ENCODE measurements around the gene SRP72. TPM values are rescaled to one million over a fixed set of nuclear protein-coding genes. Genes with fewer than 3 reads are reported as not detected.
A peak's percentile ranks its signal among the peaks of the same experiment; 100 is the strongest.

The SRP72 gene
- total and polyA plus RNA-seq, 2 donors from 2014 or later: 23.1 to 90.8 TPM

GRCh38 chr4:56540826-56541225 is 73.4 kb downstream of the SRP72 start:
- Histone ChIP-seq H3K4me1 (ENCODE audit: control insufficient read depth in 2 of 3, insufficient read depth in 2 of 3, low read depth in 1 of 3, low read length in 3 of 3) (peaks cover 0 to 4% (median 0%) of the 10 kb centered on the region in 3 donors), H3K27me3 (ENCODE audit: control insufficient read depth, insufficient read depth, low read length) (no peaks in the 10 kb centered on the region), H3K27ac (ENCODE audit: low read depth in 2 of 2, low read length in 2 of 2) (no peak overlapping the region), H3K36me3 (ENCODE audit: control insufficient read depth in 2 of 3, insufficient read depth in 3 of 3, low read length in 3 of 3) (no peaks in the 10 kb centered on the region), H3K4me3 (ENCODE audit: low read length in 3 of 3) (no peak overlapping the region), H3K9ac (ENCODE audit: low read length in 3 of 3) (no peak overlapping the region), H3K9me3 (ENCODE audit: control insufficient read depth in 2 of 3, insufficient read depth in 1 of 3, low read length in 3 of 3) (no peaks in the 10 kb centered on the region)
- DNase-seq (no peak), FAIRE-seq (no peak)
- TF ChIP-seq, protein P1, sequence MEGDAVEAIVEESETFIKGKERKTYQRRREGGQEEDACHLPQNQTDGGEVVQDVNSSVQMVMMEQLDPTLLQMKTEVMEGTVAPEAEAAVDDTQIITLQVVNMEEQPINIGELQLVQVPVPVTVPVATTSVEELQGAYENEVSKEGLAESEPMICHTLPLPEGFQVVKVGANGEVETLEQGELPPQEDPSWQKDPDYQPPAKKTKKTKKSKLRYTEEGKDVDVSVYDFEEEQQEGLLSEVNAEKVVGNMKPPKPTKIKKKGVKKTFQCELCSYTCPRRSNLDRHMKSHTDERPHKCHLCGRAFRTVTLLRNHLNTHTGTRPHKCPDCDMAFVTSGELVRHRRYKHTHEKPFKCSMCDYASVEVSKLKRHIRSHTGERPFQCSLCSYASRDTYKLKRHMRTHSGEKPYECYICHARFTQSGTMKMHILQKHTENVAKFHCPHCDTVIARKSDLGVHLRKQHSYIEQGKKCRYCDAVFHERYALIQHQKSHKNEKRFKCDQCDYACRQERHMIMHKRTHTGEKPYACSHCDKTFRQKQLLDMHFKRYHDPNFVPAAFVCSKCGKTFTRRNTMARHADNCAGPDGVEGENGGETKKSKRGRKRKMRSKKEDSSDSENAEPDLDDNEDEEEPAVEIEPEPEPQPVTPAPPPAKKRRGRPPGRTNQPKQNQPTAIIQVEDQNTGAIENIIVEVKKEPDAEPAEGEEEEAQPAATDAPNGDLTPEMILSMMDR (IDR thresholded peaks at IDR 0.05; ENCODE audit: borderline replicate concordance, extremely low read depth, insufficient read depth): no peak
- intact Hi-C loops (cut with DNase I): no loop called here

DNA sequence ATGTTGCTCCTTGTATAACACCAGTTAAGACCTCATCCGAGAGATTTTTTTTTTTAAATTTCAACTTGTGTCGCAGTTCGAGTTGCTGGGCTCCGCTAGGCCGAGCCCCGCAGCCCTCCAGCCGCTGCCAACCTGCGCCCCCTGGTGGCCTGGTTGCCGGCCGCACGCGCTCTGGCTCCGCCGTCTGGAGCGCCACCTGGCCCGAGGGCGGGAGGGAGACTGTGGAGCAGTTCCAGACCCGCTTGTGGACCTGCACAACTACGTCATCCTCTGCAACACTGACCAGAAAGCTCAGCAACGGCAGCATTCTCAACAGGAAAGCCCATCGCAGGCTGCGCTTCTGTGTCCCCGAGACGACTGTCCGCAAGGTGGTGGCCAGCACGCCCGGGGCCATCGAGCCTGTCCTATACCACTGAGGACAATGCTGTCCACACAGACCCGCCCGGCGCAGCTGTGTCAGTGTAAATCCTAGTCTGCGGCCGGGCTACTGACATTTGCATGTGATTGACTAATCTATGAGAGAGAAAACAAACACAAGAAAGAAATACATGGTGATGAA is 77.2 kb downstream of the SRP72 start:
- FAIRE-seq: no peak
- TF ChIP-seq, protein P1 (IDR thresholded peaks at IDR 0.05; ENCODE audit: borderline replicate concordance, extremely low read depth, insufficient read depth): peak; percentile 97

DNA sequence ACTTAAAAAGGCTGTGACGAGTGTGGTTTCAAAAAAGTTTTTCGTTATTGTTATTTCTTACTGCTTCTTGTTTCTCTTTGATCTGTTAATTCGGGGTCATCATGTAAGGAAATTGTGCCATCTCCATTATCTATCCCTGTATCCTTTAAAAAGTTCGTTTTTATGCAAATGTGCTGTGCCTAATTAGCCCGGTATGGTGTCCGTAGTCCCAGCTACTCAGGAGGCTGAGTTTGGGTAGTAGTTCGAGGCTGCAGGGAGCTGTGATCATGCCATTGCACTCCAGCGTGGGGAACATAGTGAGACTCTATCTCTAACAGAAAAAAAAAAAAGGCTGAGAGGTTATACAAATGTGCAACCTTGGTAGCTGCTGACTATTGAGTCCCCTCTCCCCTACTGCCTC is 83.2 kb downstream of the SRP72 start:
- no peak for FAIRE-seq
- intact Hi-C loops (cut with DNase I): no loop called here
- Histone ChIP-seq H3K27ac (ENCODE audit: low read depth in 2 of 2, low read length in 2 of 2) (no peak overlapping the region), H3K9me3 (ENCODE audit: control insufficient read depth in 2 of 3, insufficient read depth in 1 of 3, low read length in 3 of 3) (no peaks in the 10 kb centered on the region), H3K9ac (ENCODE audit: low read length in 3 of 3) (no peak overlapping the region), H3K27me3 (ENCODE audit: control insufficient read depth, insufficient read depth, low read length) (no peaks in the 10 kb centered on the region), H3K4me1 (ENCODE audit: control insufficient read depth in 2 of 3, insufficient read depth in 2 of 3, low read depth in 1 of 3, low read length in 3 of 3) (no peaks in the 10 kb centered on the region), H3K36me3 (ENCODE audit: control insufficient read depth in 2 of 3, insufficient read depth in 3 of 3, low read length in 3 of 3) (no peaks in the 10 kb centered on the region), H3K4me3 (ENCODE audit: low read length in 3 of 3) (no peak overlapping the region)
- TF ChIP-seq, protein P1 (IDR thresholded peaks at IDR 0.05; ENCODE audit: borderline replicate concordance, extremely low read depth, insufficient read depth): no peak
- DNase-seq: no peak

More for the DNA sequence above, 77.2 kb downstream of the SRP72 start:
- peaks cover 0 to 4% (median 0%) of the 10 kb centered on the region in 3 donors for H3K4me1 ChIP-seq (ENCODE audit: control insufficient read depth in 2 of 3, insufficient read depth in 2 of 3, low read depth in 1 of 3, low read length in 3 of 3)
- intact Hi-C loops (cut with DNase I): no loop called here
- no peaks in the 10 kb centered on the region for H3K9me3 ChIP-seq (ENCODE audit: control insufficient read depth in 2 of 3, insufficient read depth in 1 of 3, low read length in 3 of 3)
- H3K27ac ChIP-seq (ENCODE audit: low read depth in 2 of 2, low read length in 2 of 2): no peak overlapping the region
- no peaks in the 10 kb centered on the region for H3K27me3 ChIP-seq (ENCODE audit: control insufficient read depth, insufficient read depth, low read length)
- peak overlapping the region; percentile 54 to 62 (median 59) for H3K4me3 ChIP-seq (ENCODE audit: low read length in 3 of 3)
- peak overlapping the region in 2 of 3 donors; percentile 17 to 51 for H3K9ac ChIP-seq (ENCODE audit: low read length in 3 of 3)
- peak; percentile 91 to 93 (median 92) for DNase-seq
- H3K36me3 ChIP-seq (ENCODE audit: control insufficient read depth in 2 of 3, insufficient read depth in 3 of 3, low read length in 3 of 3): no peaks in the 10 kb centered on the region

- DNase-seq: no peak
- no peaks in the 10 kb centered on the region for H3K4me1 ChIP-seq (ENCODE audit: control insufficient read depth in 2 of 3, insufficient read depth in 2 of 3, low read depth in 1 of 3, low read length in 3 of 3)
- H3K27me3 ChIP-seq (ENCODE audit: control insufficient read depth, insufficient read depth, low read length): no peaks in the 10 kb centered on the region
- H3K27ac ChIP-seq (ENCODE audit: low read depth in 2 of 2, low read length in 2 of 2): no peak overlapping the region
- no peak for FAIRE-seq
- H3K4me3 ChIP-seq (ENCODE audit: low read length in 3 of 3): no peak overlapping the region
- intact Hi-C loops (cut with DNase I): no loop called here
- H3K36me3 ChIP-seq (ENCODE audit: control insufficient read depth in 2 of 3, insufficient read depth in 3 of 3, low read length in 3 of 3): no peaks in the 10 kb centered on the region
- H3K9me3 ChIP-seq (ENCODE audit: control insufficient read depth in 2 of 3, insufficient read depth in 1 of 3, low read length in 3 of 3): no peaks in the 10 kb centered on the region
- TF ChIP-seq, protein P1 (IDR thresholded peaks at IDR 0.05; ENCODE audit: borderline replicate concordance, extremely low read depth, insufficient read depth): no peak
- H3K9ac ChIP-seq (ENCODE audit: low read length in 3 of 3): no peak overlapping the region
Observed at GRCh38 chr4:56551516-56551915, 84.1 kb downstream of the SRP72 start.
